GM23338 (cell line): ENCODE measurements around the gene REG4. TPM values are rescaled to one million over a fixed set of nuclear protein-coding genes. Genes with fewer than 3 reads are reported as not detected.

ENCODE experiments used
- ATAC-seq: fragments of 200-7000 bp; cut with Tn5 transposase; 3 replicates; pipeline ENCODE4 v1.9.1; 2020
- DNase-seq: peaks from one replicate; pipeline ENCODE4 v3.0.0-alpha.2; 2015; ENCODE audit warnings: low spot score
- H2AFZ ChIP-seq: fragments of 200-600 bp; sonication (generic); 2 replicates; pipeline ENCODE4 v1.8.0; 2016; ENCODE audit warnings: antibody characterized with exemption, mild to moderate bottlenecking, moderate library complexity
- H3F3A ChIP-seq: fragments of 200-600 bp; sonication (generic); replicated peaks from 2 replicates; pipeline ENCODE4 v1.8.0; 2017; ENCODE audit warnings: antibody characterized with exemption, mixed run types, low read depth
- H3K27ac ChIP-seq: fragments of 200-600 bp; sonication (generic); 2 replicates; pipeline ENCODE4 v1.6.1; 2016; ENCODE audit warnings: low read depth
- H3K27me3 ChIP-seq: fragments of 200-600 bp; sonication (generic); 2 replicates; pipeline ENCODE4 v1.8.0; 2016; ENCODE audit warnings: mild to moderate bottlenecking, mixed run types, moderate library complexity; ENCODE audit not compliant: insufficient read depth
- H3K36me3 ChIP-seq: fragments of 200-600 bp; sonication (generic); 2 replicates; pipeline ENCODE4 v1.8.0; 2016; ENCODE audit warnings: mild to moderate bottlenecking; ENCODE audit not compliant: insufficient read depth
- H3K4me1 ChIP-seq: fragments of 200-600 bp; sonication (generic); 2 replicates; pipeline ENCODE4 v1.8.0; 2016; ENCODE audit warnings: mild to moderate bottlenecking, moderate library complexity; ENCODE audit not compliant: insufficient read depth
- H3K4me2 ChIP-seq: fragments of 200-600 bp; sonication (generic); 2 replicates; pipeline ENCODE4 v1.7.1; 2017; ENCODE audit warnings: mixed run types
- H3K4me3 ChIP-seq: fragments of 200-600 bp; sonication (generic); 2 replicates; pipeline ENCODE4 v1.6.1; 2016; ENCODE audit warnings: mixed run types
- H3K79me2 ChIP-seq: fragments of 200-600 bp; sonication (generic); replicated peaks from 2 replicates; pipeline ENCODE4 v1.8.0; 2017; ENCODE audit warnings: mild to moderate bottlenecking; ENCODE audit not compliant: insufficient read depth
- H3K9me2 ChIP-seq: fragments of 200-600 bp; sonication (generic); 2 replicates; pipeline ENCODE4 v1.8.0; 2017; ENCODE audit not compliant: insufficient read depth
- H4K20me1 ChIP-seq: fragments of 200-600 bp; sonication (generic); replicated peaks from 2 replicates; pipeline ENCODE4 v1.8.0; 2017; ENCODE audit warnings: mild to moderate bottlenecking; ENCODE audit not compliant: insufficient read depth
- H3K27ac Mint-ChIP-seq: 2 replicates; pipeline ENCODE4 v1.8.0; 2020; ENCODE audit warnings: inconsistent platforms, mild to moderate bottlenecking, moderate library complexity, mixed read lengths
- H3K27me3 Mint-ChIP-seq: 3 replicates; pipeline ENCODE4 v1.8.0; 2022; ENCODE audit warnings: low read depth, mild to moderate bottlenecking, moderate library complexity, mixed read lengths, inconsistent platforms; ENCODE audit not compliant: insufficient read depth, poor library complexity
- H3K36me3 Mint-ChIP-seq: 3 replicates; pipeline ENCODE4 v1.8.0; 2021; ENCODE audit warnings: low read depth, mild to moderate bottlenecking, inconsistent platforms, moderate library complexity, mixed read lengths
- H3K4me1 Mint-ChIP-seq: 3 replicates; pipeline ENCODE4 v1.8.0; 2020; ENCODE audit warnings: mild to moderate bottlenecking, inconsistent platforms, mixed read lengths
- H3K4me3 Mint-ChIP-seq: 3 replicates; pipeline ENCODE4 v1.8.0; 2021; ENCODE audit warnings: moderate library complexity, mild to moderate bottlenecking, inconsistent platforms, mixed read lengths
- H3K9me3 Mint-ChIP-seq: 3 replicates; pipeline ENCODE4 v1.8.0; 2020; ENCODE audit warnings: moderate library complexity, mild to moderate bottlenecking, inconsistent platforms, mixed read lengths
- CREB1 ChIP-seq: fragments of 250-450 bp; sonication (Bioruptor Pico); IDR thresholded peaks from 2 replicates; pipeline ENCODE4 v1.5.0; 2020; ENCODE audit warnings: low read depth, mild to moderate bottlenecking, moderate library complexity
- ETS1 ChIP-seq: IDR thresholded peaks from 2 replicates; pipeline ENCODE4 v1.6.1; 2016; ENCODE audit warnings: antibody characterized with exemption
- EZH2 ChIP-seq: fragments of 200-600 bp; sonication (generic); IDR thresholded peaks from one replicate; pipeline ENCODE4 v1.8.0; 2017; ENCODE audit warnings: antibody characterized with exemption, mild to moderate bottlenecking, low read depth; ENCODE audit not compliant: unreplicated experiment
- EZH2phosphoT487 ChIP-seq: fragments of 200-600 bp; sonication (generic); IDR thresholded peaks from one replicate; pipeline ENCODE4 v1.8.1; 2018; ENCODE audit warnings: antibody characterized with exemption; ENCODE audit not compliant: unreplicated experiment
- JUNB ChIP-seq: IDR thresholded peaks from one replicate; pipeline ENCODE4 v1.6.1; 2016; ENCODE audit warnings: antibody characterized with exemption; ENCODE audit not compliant: unreplicated experiment
- POLR2AphosphoS5 ChIP-seq: IDR thresholded peaks from 2 replicates; pipeline ENCODE4 v1.6.1; 2016; ENCODE audit warnings: antibody characterized with exemption, low read depth
- STAT1 ChIP-seq: IDR thresholded peaks from one replicate; pipeline ENCODE4 v1.6.1; 2016; ENCODE audit warnings: antibody characterized with exemption; ENCODE audit not compliant: unreplicated experiment
- ZNF114 ChIP-seq: fragments of 250-450 bp; sonication (Bioruptor Pico); IDR thresholded peaks from 2 replicates; pipeline ENCODE4 v1.5.0; 2020; ENCODE audit warnings: mild to moderate bottlenecking, moderate library complexity
- ZNF462 ChIP-seq: fragments of 250-450 bp; sonication (Bioruptor Pico); IDR thresholded peaks from 2 replicates; pipeline ENCODE4 v1.5.0; 2020; ENCODE audit warnings: mild to moderate bottlenecking, moderate library complexity
- polyA plus RNA-seq: library from polyadenylated mRNA; unstranded; fragments of >200 nt; fragmentation: Nextera tagmentation; extraction: Ambion mirVana; gene quantifications from 2 replicates; pipeline ENCODE4 v1.2.1, GENCODE V29; 2016
- total RNA-seq: library from RNA; depleted of rRNA; stranded (reverse); fragments of >200 nt; shearing (Covaris generic); gene quantifications from 2 replicates; pipeline ENCODE4 v1.2.3, GENCODE V29; 2014

The REG4 gene
- total and polyA plus RNA-seq, 2 experiments from 2014 or later: not detected

GRCh38 chr1:119805247-119805646, 6.0 kb downstream of the REG4 start:
- Mint-ChIP-seq H3K9me3 (no peaks in the 10 kb centered on the region), H3K4me1 (no peaks in the 10 kb centered on the region), H3K27me3 (no peaks in the 10 kb centered on the region), H3K36me3 (no peaks in the 10 kb centered on the region), H3K4me3 (no peak overlapping the region), H3K27ac (no peak overlapping the region)
- H3K27ac ChIP-seq: no peak overlapping the region
- no peak overlapping the region for H3K4me3 ChIP-seq
- H3K9me2 ChIP-seq: no peaks in the 10 kb centered on the region
- TF ChIP-seq POLR2AphosphoS5: no peak
- no peak for TF ChIP-seq ZNF114 (CRISPR knock-in tag)
- no peak for TF ChIP-seq CREB1 (CRISPR knock-in tag)
- no peak for TF ChIP-seq EZH2phosphoT487
- no peak for TF ChIP-seq EZH2
- no peak for TF ChIP-seq ETS1
- TF ChIP-seq JUNB: no peak
- no peak for TF ChIP-seq ZNF462 (CRISPR knock-in tag)
- TF ChIP-seq STAT1: no peak
- H3K27me3 ChIP-seq: no peaks in the 10 kb centered on the region
- ATAC-seq: no peak
- H3K36me3 ChIP-seq: no peaks in the 10 kb centered on the region
- DNase-seq: no peak
- no peaks in the 10 kb centered on the region for H3K79me2 ChIP-seq
- no peaks in the 10 kb centered on the region for H3K4me1 ChIP-seq
- no peak overlapping the region for H3K4me2 ChIP-seq
- no peaks in the 10 kb centered on the region for H4K20me1 ChIP-seq
- no peaks in the 10 kb centered on the region for H3F3A ChIP-seq
- no peak overlapping the region for H2AFZ ChIP-seq
